GM19328 (cell line): ENCODE data around the gene SLC38A5.
"Not testable (repeated sequence)": the region's sequence is repeated elsewhere in the genome, so short reads cannot be mapped to it uniquely, and the experiment has no call there.

Experiments
- ATAC-seq: cut with Tn5 transposase; IDR thresholded peaks from one replicate; pipeline ENCODE4 v1.9.1; 2021; ENCODE audit warnings: mild to moderate bottlenecking, moderate library complexity; ENCODE audit not compliant: unreplicated experiment

The SLC38A5 gene

DNA sequence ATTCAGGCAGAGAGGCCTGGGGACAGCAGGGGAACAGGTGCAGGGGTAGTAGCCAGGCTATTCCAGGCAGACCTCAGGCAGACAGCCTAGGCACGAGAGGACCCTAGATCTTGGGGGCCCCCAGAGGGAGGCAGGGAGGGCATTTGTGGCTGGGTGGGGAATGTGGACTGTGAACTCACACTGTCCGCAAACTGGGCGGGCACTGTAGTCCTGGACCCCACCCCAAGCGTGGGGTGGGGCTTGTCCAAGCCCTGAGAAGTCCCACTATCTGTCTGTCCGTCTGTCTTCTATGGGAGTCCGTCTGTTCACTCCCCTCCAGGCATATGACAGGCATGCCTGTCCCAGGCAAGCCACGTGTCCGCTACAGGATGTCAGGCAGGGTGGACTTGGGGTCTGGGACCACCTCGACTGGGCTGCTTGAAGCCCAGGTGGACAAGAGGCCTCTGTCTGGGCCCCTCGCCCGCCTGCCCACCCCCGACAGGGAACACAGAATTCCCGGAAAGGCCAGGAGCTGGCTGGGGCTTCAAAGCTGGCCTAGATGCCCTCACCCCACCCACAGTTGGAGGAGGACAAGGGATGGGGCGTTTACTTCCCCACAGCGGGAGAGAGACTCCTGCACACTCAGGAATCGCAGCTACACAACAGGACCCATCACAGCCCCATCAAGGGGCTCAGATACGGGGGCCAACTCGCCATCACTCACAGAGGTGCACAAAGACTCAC, at the start of gene SLC38A5:
SLC38A5 (minus strand) TSS at position 151 of the 723 bp plus-strand sequence. CDS start 2,336 bp downstream, outside the sequence.
- ATAC-seq: no peak

DNA sequence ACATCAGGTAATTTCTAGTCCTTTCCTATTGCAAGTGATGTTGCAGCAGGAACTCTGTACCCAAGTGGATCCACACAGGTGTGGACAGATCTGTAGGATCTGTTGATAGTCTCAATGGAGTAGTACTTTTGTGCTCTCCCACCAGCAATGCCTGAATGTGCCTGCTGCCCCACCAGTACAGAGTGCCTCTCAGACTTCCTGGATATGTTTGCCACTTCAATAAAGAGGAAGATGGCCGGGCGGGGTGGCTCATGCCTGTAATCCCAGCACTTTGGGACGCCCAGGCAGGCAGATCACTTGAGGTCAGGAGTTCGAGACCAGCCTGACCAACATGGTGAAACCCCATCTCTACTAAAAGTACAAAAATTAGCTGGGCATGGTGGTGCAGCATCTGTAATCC, 49.4 kb upstream of the SLC38A5 start:
- ATAC-seq: not testable (repeated sequence)

DNA sequence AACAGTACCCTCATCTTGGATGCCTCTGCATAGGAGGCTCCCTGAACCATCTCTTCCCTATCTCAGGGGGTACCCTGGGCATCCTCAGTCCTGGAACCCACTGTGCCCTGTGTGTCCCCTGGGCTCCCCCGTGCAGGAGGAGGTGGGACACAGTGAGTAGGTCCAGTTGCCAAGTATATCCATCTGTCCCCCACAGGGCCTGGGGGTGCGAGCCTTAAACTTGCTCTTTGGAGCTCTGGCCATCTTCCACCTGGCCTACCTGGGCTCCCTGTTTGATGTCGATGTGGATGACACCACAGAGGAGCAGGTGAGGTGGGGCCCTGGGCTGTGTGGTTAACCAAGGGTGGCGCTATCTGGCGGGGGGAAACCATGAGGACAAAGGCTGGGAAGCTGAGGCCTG, 46.9 kb upstream of the SLC38A5 start:
- no peak for ATAC-seq

DNA sequence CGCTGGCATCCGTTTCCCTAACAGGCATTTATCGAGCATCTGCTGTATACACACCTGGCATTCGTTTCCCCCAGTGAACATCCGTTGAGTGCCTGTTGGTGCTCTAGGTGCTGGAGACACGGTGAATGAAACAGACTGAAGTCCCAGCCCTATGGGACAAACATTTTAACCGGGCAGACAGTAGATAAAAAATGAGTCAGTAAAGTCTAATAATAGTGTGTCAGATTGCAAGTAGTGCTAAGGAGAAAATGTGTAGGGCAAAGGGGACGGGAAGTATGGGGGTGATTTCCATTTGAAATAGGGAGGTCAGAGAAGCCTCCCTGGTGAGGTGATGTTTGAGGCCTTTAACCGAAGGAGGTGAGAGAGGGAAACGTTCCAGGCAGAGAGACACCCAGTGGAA, 46.2 kb upstream of the SLC38A5 start:
- no peak for ATAC-seq

DNA sequence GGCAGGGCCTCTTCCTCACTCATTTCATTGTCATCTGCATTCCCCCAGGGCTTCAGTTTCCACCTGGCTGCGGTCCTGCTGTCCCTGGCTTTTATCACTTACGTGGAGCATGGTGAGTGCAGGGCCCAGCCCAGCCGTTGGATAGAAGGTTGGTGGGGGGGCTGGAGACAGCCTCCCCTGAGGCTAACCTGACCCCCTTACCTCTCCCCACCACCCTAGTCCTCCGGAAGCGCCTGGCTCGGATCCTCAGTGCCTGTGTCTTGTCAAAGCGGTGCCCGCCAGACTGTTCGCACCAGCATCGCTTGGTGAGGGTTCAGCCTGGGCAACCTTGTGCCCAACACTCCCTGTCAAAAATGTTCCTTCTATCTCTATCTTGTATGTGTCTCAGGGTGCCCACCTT, 45.8 kb upstream of the SLC38A5 start:
- ATAC-seq: no peak

DNA sequence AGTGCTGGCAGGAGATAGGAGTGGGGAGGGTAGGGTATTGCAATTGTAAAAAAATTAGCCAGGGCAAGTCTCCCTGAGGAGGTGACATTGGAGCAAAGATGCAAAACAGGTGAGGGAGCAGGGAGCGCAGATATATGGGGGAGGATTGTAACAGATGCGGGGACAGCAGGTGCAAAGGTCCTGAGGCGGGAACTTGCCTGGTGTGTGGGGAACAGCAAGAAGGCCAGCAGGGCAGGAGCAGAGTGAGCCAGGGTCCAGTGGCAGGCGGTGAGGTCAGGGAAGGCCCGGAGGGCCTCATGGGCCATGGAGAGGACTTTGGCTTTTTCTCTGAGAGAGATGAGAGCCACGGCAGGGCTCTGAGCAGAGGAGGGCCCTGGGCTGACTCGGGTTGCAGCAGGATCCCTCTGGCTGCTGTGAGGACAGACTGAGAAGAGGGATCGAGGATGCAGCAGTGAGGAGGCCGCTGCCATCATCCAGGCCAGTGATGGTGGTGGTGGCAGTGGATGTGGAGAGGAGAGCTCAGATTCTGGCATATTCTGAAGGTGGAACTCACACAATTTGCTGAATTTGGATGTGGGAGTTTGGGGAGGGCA, 44.9 kb upstream of the SLC38A5 start:
- ATAC-seq: no peak

DNA sequence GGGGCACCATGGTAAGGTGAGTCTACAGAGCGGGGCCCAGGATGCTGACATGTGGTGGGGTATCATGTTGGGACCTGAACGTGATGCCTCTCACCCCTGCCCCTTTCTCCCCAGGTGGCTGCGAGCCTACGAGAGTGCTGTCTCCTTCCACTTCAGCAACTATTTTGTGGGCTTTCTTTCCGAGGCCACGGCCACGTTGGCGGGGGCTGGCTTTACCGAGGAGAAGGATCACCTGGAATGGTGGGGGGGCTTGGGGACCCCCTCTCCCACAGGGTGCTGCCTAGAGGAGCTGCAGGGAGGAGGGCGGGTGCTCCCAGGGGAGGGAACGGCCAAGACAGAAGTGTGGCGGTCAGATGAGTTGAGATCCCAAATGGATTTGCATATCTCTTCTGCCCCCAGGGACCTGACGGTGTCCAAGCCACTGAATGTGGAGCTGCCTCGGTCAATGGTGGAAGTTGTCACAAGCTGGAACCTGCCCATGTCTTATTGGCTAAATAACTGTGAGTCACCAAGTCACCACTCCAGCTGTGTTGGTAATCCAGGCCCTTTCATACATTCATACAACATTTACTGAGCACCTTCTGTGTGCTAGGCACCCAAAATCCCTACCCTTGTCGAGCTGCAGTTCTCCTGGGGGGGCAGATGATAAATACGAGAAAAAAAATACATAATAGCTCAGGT, 44.2 kb upstream of the SLC38A5 start:
- ATAC-seq: no peak

DNA sequence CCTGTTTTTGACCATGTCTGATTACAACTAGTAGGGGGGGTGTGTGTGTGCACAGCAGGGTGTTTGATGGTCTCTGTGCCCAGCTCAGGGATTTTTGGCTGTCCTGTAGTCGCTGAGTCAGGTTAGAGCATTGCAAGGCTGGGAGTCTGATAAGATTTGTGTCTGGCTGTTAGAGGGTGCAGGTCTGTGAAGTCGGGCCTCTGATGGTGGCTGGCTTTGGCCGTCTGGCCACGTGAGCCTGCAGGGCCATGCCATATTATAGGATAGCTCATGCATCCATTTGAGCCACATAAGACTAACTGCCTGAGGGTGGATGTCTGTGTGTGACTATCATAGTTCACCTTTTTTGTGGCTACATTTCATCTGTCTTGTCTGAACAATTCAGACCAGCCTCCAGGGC, 43.6 kb upstream of the SLC38A5 start:
- no peak for ATAC-seq

DNA sequence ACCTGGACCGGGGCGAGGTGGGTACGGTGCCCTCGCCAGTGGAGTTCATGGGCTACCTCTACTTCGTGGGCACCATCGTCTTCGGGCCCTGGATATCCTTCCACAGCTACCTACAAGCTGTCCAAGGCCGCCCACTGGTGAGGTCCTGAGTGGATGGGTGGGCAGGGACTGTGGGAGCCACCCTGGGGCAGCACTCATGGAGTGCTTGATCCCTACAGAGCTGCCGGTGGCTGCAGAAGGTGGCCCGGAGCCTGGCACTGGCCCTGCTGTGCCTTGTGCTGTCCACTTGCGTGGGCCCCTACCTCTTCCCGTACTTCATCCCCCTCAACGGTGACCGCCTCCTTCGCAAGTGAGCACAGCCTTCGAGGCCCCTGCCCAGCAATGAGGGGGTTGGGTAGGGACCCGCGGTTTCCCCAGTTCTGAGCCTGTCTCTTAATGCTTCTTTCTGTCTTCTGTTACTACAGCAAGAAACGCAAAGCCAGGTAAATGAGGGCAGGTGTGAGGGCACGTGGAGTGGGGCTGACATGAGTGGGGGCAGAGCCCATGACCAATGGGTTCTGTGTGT, 42.4 kb upstream of the SLC38A5 start:
- no peak for ATAC-seq

DNA sequence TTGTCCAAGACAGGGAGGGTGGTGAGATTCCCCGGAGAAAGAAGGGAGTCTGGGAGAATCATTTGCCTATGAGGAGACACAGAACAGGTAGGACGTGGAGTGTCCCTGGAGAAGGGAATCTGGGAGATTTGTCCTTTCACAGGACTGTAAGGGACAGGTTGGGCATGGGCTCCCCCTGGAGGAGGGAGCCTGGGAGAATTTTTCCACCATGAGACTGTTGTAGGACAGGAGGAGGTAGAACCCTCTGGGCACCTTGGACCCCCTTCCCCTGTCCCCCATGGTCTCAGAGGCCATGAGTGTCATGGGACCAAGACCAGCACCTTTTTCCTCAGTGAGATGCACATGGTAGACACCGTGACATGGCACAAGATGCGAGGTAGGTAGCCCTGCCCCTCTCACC, 41.5 kb upstream of the SLC38A5 start:
- ATAC-seq: no peak

DNA sequence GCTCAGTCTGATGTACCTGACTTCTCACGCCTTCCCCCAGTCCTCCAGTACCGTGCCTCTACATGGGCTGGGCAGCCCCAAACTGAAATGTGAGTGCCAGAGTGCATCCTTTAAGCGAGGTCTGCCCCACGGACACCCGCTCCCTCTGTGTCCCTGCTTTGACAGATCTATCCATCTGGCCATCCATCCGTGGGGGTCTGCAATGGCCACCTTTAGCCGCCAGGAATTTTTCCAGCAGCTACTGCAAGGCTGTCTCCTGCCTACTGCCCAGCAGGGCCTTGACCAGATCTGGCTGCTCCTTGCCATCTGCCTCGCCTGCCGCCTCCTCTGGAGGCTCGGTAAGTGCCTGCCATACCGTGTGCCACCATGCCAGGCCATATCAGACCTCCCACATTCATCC, 39.6 kb upstream of the SLC38A5 start:
- no peak for ATAC-seq

DNA sequence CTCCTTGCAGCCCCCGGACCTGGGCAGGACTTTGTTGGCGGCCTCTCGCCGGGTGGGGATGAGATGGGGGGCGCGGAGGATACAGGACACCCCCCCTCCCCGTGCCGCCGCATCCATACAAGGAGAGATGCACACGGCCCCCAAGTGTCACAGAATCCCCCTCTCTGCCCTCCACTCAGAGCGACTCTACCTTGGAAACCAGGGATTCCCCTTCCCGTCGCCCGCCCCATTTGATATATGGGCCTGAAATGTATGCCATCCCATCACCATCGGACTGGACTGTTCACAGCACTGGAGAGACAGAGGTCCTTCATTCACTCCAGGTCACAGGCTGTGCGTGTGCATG, 39.2 kb upstream of the SLC38A5 start:
- no peak for ATAC-seq

DNA sequence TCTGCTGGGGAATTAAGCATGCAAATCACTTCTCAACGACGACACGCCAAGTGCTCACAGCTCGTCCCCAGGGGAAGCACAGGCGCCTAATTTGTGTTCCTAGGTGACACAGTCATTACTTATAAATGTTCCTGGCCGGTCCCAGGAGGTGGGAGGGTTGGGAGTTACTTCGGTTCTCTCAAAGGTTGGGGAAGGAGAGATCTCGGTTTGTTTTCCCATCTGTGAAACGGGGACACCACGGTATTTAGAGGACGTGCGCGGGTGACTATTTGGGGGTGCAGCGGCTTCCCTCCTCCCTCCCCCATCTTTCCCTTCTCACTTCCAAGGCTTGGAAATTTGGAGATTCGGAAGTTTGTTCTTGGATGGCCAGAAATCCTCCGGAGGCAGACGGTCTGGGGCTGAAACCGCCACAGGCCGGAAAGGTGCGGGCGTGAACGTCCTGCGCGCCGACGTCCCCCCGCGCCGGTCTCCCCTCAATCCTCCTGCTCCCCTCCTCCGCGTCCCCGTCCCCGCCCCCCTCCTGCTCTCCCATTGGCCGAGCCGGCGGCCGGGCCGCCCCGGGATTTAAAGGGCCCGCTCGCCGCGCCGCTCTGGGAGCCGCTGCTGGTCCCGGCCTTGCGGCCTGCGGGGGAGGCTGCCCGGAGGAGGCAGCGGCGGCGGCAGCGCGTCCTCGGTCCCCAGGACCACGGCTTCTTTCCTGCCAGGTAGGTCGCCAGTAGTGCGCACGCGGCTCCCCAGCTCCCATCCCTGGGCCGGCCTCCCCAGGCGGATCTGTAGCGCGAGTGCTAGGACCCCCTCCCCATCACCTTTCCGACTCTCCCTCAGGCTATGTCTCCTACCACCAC, 38.6 kb upstream of the SLC38A5 start, which contains the start of gene PORCN:
PORCN (plus strand) TSS at position 593 of the 845 bp plus-strand sequence. CDS start 829 bp downstream, outside the sequence.
- peak; percentile 75 for ATAC-seq

DNA sequence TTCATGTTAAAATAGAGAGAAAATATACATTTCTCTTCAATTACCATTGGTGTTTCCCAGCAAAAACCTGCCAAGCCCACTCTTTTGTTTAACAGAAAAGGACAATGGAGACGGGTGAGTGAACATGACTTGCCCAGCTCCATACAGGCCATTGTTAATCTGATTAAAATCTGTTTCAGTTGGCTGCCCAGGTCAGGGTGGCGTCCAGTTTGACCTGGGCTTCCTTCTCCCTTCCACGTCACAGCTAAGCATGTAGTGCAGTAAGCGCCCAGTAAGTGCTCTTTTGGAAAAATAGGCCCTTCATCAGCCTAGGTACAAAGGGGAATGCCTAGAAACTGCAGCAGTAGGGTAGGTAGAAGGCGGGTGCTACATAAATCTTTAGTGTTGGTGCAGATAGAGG, 37.2 kb upstream of the SLC38A5 start:
- ATAC-seq: no peak

DNA sequence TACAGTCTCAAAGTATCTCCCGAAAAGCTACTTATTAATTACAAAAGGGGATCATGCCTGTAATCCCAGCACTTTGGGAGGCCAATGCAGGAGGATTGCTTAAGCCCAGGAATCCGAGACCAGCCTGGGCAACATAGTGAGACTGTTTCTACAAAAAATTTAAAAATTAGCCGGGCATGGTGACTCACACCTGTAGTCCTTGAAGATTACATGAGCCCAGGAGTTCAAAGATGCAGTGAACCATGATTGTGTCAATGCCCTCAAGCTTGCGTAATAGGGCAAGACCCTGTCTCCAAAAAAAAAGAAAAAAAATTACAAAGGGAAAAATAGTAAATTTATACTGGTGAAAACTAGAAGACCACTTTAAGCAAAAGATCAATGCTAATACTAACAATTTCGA, 35.4 kb upstream of the SLC38A5 start:
- no peak for ATAC-seq

DNA sequence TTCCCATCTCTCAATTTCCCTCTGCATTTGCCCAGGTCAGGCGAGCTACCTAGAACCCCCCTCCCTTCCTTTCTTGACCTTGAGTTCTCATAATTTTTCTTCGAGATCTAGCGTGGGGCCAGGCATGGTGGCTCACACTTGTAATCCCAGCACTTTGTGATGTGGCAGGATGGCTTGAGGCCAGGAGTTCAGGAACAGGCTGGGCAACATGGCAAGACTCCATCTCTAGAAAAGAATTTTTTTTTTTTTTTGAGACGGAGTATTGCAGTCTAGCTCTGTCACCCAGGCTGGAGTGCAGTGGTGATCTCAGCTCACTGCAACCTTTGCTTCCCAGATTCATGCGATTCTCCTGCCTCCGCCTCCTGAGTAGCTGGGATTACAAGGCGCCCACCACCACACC, 34.2 kb upstream of the SLC38A5 start:
- ATAC-seq: no peak

DNA sequence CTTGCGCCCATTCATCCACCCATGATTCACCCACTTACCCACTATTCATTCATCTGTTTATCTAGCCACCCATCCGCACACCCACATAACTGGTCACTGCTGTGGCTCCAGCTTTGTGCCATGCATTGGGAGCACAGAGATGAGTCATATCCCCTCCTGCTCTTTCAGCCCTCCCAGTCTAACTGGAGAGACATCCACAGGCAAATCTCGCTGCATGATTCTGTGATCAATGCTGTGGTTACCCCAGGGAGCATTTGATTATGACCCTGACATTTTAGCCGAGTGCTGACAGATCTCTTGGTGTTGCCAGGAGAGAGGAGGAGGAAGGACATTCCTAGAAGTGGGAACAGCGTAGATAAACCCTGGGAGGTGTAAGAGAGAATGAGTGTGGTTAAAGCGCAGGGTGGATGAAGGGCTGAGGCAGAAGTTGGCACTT, 28.3 kb upstream of the SLC38A5 start:
- ATAC-seq: no peak

DNA sequence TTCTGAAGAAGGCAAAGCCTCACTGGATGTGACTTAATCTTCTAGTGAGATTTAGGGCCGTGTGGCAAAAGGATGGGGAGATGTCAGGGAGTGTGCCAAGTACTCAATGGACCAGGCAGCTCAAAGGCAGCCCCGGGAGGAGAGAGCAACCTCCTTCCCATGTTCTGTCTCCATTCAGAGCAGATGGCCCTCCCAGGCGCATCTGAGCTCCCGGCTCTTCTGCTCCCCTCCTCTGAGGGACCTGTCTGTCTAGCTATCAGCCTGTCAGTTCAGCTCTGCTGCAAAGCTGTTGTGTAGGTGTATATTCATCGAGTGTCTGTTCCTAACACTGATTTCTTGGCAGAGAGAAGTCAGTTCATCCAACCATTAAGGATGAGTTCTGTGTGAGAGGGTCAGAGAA, 27.8 kb upstream of the SLC38A5 start:
- ATAC-seq: no peak

DNA sequence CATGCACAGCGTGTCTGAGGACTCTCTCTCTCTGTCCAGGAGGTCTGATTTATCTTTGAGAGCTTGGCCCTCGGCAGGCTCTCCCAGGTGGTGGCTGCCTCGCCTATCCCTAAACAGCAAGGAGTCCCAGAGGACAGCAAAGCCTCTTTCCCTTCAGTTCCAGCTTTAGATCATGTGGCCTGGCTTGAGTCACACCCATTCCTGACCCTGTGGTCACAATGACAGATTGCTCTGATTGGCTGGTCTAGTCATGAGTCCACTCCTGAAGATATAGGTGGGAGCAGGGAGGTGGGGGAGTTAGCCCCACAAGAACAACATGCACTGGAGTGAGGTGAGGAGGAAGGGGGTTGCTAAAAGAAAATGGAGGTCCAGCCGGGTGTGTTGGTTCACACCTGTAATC, 26.6 kb upstream of the SLC38A5 start:
- ATAC-seq: no peak

DNA sequence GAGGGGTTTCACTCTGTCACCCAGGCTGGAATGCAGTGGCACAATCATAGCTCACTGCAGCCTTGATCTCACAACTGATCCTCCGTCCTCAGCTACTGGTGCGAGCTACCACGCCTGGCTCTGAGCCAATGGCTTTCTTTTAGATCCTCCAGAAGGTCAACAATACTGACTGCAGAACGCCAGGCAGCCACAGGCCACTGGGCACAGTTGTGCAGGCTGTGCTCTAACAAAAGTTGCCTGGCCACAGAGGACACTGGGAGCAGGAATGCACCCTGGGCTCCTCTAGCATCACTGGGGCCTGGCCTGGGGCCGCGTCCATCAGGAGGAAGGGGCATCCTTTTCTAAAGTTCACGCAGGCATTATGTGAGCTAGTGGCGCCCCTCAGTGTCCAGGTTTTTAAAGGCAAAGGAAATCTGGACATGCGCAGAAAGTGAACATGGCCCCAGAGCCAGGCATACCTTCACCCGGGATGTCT, 23.9 kb upstream of the SLC38A5 start:
- no peak for ATAC-seq
